T-helper 22 cell (primary cell): ENCODE measurements around the gene TAS2R9.
"Not testable (repeated sequence)": the region's sequence is repeated elsewhere in the genome, so short reads cannot be mapped to it uniquely, and the experiment has no call there.

Experiments
- DNase-seq: peaks from one replicate; pipeline ENCODE4 v3.0.0-alpha.2; 2020; ENCODE audit warnings: low read depth

The TAS2R9 gene, protein sequence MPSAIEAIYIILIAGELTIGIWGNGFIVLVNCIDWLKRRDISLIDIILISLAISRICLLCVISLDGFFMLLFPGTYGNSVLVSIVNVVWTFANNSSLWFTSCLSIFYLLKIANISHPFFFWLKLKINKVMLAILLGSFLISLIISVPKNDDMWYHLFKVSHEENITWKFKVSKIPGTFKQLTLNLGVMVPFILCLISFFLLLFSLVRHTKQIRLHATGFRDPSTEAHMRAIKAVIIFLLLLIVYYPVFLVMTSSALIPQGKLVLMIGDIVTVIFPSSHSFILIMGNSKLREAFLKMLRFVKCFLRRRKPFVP

DNA sequence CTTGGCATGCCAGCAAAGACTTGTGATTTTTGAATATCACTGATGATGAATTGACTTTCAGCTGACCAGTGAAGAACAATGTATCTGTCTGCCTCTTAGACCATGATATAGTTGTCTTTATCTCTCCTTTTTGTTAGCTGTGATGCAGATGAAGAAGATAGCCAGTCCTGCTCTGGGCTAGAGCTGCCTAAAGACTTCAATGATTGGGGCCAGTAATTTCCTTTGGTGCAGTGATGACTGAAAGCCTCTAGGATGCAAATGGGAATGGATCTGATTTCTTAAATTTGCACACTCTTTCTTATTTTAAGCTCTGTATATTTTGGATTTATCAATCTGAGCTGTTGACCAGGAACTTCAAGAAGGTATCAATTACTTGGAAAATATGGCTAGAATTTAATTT is at the start of gene TAS2R9:
TAS2R9 (minus strand) TSS at position 101 of the 400 bp plus-strand sequence; CDS start at position 8, 93 bp downstream.
- DNase-seq: no peak

DNA sequence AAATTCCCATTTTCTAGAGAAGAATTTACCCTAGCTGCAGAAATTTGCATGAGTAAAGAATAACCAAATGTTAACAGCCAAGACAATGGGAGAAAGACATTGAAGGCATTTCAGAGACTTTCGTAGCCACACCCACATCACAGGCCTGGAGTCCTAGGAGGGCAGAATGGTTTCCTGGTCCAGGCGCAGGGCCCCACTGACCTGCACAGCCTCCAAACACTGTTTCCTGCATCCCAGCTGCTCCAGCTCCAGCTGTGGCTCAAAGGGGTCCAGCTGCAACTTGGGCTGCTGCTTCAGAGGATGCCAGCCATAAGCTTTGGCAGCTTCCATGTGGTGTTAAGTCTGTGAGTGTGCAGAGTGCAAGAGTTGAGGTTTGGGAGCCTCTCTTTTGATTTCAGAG is 45.8 kb upstream of the TAS2R9 start:
- DNase-seq: no peak

DNA sequence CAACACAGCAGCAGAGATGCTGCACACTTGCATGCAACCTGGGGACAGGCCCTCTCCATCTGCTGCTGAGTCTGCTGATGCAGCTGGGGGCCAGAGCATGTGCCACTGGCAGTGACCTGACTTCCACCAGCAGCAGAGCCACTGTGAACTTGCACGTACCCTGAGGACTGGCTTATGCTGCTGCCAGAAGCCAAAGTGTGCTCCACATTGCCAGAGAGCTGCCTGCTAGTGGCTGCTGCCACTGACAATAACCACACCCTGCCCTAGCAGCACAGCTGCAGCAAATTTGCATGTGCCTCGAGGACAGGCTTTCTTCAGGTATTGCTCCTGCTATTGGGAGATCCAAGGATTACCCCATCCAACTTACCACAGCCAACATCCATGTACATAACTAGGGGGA is 43.8 kb upstream of the TAS2R9 start:
- DNase-seq: no peak

DNA sequence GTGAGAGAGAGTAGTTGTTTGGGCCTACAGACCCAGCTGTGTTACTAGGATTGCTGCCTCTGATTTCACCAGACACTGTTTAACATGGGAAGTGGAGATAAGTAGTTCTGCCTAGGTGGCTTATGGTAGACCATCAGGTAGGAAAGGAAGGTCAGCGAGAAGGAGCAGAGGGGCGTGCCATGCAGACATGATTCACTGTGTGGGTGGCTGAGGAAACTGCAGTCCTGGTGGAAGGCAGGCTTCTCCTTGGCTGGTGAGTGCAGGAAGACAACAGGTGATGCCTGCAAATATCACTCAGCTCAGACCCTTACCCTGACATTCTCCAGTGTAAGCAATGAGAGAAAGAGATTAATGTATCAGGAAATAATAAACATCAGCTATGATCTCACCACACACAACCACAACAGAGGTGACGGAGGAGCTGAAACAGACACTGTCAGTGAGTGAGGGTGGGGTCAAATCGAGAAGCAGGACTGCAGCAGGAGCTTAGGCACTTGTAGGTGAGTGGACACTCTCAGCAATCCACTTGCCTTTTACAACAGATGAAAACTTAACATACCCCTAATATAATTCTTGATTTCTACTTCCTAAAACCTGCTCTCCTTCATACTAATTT is 41.4 kb upstream of the TAS2R9 start:
- no peak for DNase-seq

DNA sequence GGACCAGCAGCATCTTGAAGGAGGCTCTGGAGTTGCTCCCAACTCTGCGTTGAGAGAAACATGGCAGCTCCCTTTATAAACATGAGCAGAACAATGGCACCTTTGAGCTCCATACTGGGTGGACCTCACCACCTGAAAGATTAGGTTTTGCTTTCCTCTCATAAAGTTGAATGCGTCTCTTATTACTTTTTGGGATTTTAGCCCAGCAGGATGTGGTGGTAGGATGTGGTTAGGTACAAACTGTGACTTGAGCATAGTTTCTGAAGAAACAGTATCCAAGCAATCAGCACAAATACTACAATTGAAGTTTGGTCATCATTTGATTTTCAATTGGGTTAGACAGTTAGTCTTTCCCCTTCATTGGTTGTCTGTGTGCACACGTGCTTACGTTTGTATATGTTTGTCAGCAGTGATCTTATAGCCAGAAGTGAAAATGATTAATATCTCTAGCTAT is 39.5 kb upstream of the TAS2R9 start, which contains the start of gene PRR4:
PRR4 (minus strand) TSS at position 51 of the 454 bp plus-strand sequence; CDS start at position 13, 38 bp downstream.
- no peak for DNase-seq

DNA sequence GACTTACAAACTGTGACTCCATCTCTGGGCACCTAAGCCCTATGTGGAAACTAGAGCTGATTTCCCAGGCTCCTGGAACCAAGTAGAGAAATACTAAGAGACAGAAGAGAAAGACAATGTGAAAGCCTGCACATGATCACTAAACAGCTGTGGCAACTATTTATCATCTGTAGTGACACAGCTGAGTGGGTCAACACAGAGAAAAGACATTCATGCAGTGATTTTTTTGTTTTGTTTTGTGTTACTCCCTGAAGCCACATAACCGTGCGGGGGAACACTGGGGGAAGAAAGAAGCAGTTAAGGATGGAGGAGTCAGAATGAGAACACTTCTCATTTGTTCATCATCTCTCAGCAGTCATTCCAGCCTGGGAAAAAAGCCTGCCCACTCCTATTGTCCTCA is 37.8 kb upstream of the TAS2R9 start:
- no peak for DNase-seq

DNA sequence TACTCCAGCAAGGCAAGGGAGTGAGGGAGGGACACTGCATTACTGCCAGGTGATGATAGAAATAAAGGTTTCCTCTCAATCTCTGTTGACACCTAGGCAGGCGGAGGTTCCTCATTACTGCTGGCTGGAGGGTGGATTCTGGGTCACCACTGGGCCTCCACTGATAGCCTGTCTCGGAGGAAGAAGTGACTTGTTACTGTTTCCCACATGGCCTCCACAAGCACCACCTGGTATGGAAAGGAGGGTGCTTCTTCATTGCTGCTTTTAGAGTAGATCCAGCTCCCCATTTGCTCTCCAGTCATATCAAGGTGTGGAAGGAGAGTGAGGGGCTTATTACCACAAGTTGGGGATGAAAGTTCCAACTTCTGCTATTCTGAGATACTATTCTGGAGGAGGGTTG is 32.9 kb upstream of the TAS2R9 start:
- DNase-seq: no peak

DNA sequence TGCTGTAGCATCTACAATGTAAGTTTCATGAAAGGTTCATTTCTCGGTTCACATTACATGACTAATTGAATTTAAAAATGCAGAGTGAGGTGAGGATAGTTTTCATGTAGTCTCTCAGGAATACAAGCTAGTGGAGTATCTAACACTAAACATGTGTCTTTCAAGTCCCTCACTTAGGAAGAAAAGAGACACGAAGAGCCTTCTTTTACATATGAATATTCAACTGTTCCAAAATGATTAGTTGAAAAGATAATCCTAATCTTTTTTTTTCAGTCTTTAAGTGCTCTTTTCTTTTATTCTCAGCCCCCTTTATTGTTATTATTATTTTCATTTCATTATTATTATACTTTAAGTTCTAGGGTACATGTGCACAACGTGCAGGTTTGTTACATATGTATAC is 28.5 kb upstream of the TAS2R9 start:
- no peak for DNase-seq

DNA sequence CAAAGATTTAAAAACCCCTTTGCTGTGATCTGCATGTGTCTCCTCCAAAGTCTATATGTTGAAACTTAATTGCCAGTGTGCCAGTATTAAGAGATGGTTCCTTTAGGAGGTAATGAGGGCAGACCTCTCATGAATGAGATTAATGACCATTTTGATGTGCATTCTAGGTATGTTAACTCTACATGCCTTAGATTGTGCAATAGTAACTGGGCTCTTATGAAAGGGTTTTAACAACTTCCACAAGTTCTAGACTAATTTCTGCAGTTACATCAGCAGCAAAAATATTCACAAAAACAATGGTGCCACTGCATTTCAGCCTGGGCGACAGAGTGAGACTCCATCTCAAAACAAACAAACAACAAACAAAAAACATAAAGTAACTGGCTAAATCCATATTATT is 20.0 kb upstream of the TAS2R9 start:
- no peak for DNase-seq

DNA sequence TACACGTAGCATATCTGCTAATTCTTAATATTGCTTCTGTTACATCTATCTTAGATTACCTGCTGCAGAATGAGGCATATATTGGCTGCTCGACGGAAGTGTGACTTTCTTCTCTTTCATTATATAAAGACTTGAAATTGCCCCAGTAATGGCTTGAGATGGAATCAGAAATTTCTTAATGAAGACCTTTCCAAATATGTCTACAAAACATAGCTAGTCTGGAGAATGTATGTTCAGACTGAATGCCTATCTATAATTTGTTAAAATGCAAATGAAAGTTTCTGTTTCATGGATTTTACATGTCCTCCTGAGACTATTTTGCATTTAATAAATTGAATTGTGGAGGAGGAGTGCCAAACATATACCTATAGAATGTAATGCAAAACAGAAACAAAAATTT is 16.3 kb upstream of the TAS2R9 start, which contains the start of gene TAS2R10:
TAS2R10 (minus strand) TSS at position 101 of the 400 bp plus-strand sequence; CDS start at position 12, 89 bp downstream.
- no peak for DNase-seq

DNA sequence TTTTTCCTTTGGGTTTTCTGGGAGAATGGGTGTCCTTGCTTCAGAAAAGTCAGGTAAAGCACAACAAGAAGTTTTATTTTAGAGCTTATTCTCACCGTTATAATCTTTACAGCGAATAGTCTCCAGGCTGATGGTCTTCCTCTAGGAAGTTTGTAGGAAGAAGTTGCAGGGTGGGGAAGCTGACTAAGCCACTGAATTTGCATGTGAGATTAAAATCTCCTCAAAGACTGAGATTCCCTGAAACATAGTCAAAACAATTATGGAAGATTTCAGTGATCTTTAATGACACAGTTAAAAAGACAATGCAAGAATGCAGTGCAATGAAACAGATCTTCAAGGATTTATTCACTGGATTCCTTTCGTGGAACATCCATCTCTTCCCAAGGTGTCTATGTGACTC is 15.0 kb upstream of the TAS2R9 start:
- no peak for DNase-seq

DNA sequence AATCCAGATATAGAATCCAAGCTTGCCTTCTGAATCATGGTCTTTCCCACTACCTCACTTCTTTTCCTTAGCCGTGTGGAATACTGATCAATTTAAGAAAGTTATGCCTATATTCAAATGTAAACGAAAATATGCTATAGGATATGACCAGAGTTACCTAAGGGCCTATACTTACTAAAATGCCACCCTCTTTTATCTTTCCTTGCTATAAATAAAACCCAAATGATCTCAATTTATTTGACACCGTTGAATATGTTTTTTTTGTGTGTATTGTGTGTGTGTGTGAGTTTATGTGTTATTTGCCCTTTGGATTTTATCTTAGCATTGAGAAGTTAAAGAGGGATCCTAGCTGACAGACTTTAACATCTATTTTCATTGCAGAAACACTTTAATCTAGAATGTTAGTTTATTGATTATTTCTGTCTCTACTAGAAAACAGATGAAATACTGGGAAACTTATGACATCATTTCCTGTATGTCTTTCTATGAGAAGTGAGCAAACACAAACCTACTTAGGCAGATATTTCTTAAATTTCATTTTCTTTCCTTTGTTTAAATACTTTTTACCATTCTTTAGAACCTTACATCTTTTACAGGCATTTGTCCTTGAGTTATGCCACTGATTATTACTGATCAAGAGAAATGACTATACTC is 2.0 kb upstream of the TAS2R9 start:
- no peak for DNase-seq

DNA sequence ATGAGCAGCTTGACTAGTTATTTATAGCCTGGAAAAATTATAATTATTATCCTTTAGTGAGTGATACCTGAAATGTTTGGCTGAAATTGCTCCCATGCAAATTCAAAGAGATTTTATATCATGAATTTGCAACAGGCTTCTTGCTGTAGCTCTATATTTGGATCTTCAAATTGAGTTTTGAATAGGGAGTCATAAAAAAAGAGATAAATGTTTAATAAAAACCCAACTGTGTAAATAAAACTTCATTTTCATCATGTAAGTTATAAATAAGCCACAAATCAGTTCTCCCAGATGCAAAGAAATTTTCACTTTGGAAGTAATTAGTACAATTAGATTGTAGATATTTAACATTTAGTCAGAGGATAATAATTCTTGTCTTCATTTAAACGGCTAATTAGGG is 2.8 kb downstream of the TAS2R9 start, which contains the start of gene TAS2R8:
TAS2R8 (minus strand) TSS at position 101 of the 400 bp plus-strand sequence. CDS start 306 bp downstream, outside the sequence.
- no peak for DNase-seq

DNA sequence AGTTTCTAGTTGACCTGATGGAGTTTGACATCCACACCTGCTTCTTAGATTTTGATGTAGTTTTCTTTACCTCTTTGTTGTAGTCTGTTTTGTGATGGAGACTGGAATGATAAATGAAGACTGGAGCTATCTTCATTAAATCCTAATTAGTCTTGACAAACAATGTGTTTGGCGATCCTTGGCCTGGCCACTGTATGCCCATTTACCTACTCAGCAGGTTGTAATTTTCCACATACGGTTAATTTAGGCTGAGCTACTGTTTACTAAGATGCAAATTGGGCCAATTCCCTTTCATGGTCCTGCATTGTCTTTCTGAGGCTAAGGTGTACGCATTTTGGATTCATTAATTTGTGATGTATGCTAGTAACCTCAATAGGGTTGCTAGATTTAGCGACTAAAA is 7.4 kb downstream of the TAS2R9 start, which contains the start of gene TAS2R7:
TAS2R7 (minus strand) TSS at position 41 of the 400 bp plus-strand sequence. CDS start 57 bp downstream, outside the sequence.
- DNase-seq: no peak

DNA sequence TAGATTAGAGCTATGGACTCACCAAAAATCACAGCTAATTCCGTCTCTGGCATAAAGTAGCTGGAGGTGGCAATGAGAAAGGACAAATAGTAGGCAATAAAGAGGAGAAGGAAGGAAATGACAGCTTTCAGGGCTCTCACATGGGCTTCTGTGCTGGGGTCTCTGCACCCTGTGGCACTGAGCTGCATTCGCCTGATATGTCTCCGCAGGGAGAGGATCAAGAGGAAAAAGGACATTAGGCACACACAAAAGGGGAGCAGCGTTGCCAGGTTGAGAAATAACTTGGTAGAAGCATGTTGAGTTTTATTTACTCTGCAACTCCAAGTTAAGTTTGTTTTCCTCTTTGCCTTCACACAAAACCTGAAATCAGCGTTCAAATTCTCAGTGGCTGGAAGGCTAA is 8.2 kb downstream of the TAS2R9 start:
- no peak for DNase-seq

DNA sequence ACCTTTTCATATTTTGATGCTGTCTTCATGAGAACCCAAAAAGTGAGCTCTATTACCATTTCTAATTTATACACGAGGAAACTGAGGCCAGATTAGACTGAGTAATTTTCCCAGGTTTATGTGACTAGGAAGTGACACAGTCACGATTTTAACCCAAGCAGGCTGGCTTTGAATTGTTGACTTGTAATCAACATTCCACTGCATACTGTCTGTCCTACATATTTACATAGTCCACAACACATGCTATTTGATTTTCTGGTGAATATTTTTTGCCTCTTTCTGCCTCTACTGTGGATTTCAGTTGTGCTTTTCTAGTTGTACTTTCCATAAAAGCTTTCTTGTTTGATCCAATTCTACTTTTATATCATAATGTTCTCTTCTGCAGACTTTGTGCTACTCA is 15.7 kb downstream of the TAS2R9 start:
- DNase-seq: no peak

DNA sequence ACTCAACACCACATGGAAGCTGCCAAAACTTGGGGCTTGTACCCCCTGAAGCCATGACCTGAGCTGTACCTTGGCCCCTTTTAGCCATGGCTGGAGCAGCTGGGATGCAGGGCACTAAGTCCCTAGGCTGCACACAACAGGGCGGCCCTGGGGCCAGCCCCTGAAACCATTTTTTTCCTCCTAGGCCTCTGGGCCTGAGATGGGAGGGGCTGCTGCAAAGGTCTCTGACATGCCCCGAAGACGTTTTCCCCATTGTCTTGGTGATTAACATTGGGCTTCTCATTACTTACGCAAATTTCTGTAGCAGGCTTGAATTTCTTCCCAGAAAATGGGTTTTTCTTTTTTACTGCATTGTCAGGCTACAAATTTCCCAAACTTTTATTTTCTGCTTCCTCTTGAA is 18.2 kb downstream of the TAS2R9 start:
- not testable (repeated sequence) for DNase-seq

DNA sequence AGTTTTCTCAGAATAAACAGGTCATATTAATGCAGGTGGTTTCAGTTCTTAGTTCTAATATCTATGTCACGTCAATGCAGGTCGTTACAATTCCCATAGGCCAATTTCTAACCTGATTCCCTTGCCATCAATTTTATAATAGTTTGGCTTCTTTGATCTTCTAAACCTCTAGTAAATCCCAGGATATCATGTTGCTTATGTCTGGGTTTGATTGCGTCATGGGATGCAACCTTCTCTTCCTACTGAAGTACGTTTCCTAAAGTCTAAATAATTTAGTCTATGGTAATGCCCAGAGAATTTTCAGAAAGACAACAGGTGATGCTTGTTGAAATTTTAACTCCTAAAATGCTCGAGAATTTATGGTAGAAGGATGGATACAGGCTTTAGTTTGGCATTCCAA is 26.7 kb downstream of the TAS2R9 start:
- no peak for DNase-seq

DNA sequence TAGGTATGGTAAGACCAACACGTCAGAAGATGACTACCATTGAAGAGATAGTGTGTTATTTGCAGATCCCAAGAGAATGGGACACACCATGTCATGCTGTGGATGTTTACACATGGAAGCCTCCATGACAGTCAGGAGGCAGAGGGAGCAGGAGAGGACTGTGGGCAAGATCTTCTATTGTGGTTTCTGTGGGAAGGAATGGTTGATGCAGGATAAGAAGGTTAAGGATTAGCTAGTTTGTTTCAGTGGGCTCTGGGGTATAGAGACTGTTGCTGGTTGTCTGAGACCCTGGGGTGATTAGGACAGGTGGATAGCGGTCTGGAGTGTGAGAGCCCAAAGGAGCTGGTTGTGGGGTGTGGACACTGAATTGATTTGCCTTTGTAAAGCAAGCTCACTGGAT is 30.9 kb downstream of the TAS2R9 start:
- DNase-seq: no peak

DNA sequence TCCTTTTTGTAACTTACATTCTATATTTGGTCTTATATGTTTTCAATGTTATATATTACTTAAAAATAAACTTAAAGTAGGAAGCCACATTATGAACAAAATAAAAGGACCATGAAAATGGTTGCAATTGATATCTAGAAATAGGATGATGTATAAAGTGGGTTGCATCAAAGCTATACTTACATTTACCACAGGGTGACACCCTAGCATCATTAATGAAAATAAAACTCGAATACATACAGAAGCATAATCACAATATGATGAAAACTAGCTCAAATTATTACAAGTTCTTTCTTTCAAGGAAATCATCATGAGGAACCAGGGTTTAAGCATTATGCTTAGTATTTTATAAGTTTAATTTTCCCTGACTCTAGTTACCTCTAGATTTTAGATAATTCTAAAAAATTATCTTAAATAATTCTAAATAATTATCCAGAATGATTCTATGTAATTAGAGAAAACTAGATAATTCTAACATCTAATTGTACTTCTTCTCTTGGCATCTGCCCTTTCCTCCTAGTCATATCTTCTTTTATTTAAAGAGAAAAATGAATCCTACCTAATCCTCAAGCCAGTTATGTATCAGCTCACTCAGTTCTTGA is 38.7 kb downstream of the TAS2R9 start:
- DNase-seq: no peak

DNA sequence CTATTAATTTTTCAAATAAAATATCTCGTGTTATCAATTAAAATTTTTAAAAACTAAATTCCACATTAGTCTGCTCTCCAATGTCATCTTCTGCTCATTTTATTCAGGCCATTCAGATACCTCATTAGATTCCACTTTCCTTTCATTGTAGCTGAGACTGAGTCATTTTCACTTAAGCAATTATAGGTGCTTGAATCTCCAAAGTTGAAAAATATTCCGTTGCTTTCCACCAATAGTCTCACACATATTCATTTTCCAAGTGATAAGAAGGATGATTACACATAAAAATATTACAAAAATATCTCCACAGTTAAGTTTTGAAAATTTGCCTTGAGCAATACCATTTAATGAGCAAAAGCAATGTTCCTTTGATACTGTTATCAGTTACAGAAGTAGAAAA is 50.3 kb downstream of the TAS2R9 start:
- DNase-seq: no peak
